GM10266 (cell line): ENCODE data around the gene TADA2A.

ENCODE experiments used
- DNase-seq: peaks from one replicate; pipeline ENCODE4 v3.0.0; 2012; ENCODE audit errors: extremely low spot score
- TF ChIP-seq, protein P1 (sequence below): IDR thresholded peaks from 2 replicates; pipeline ENCODE4 v1.5.1; 2012; ENCODE audit warnings: mild to moderate bottlenecking, low read depth; ENCODE audit not compliant: control insufficient read depth, insufficient read depth; ENCODE audit errors: missing control alignments

TADA2A gene

DNA sequence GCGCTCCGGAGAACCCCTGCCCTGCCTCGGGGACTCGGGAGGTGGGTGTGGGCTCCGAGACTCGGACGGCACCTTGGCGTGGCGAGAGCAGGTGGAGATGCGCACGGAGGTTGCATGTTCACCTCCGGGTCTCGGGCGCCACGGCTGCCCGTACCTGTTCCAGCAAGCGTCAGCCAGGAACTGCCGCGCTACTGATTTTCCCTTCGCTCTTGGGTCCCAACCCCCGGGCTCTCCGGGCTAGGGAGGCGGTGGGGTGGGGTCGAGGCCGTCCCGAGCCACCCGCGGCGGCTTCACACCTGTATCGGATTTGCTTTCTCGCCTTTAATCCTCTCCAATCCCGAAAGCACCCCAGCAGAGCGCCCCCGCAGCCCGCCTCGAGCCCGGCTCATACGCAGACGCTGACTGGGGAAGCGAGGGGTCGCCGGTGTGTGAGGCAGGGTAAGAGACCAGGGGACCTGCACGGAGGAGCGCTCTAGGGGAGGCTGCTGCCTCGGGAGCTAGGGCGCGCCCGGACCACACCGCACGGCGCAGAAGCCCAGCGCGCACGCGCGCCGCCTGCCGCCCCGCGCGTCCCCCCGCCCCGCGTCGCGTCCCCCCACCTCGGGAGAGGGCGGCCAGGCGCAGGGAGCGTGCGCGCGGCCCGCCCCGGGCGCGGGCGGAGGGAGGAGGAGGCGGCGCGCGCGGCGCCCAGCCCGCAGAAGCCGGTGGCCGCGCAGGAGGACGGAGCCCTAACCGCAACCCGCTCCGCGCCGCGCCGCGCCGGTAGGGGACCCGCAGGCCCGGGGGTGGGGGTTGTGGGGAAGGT, 82.7 kb downstream of the TADA2A start, which contains the start of gene DUSP14:
DUSP14 (plus strand) TSS at position 695 of the 805 bp plus-strand sequence. CDS start 22,382 bp downstream, outside the sequence.
- peak; percentile 99 for DNase-seq
- TF ChIP-seq, protein P1, sequence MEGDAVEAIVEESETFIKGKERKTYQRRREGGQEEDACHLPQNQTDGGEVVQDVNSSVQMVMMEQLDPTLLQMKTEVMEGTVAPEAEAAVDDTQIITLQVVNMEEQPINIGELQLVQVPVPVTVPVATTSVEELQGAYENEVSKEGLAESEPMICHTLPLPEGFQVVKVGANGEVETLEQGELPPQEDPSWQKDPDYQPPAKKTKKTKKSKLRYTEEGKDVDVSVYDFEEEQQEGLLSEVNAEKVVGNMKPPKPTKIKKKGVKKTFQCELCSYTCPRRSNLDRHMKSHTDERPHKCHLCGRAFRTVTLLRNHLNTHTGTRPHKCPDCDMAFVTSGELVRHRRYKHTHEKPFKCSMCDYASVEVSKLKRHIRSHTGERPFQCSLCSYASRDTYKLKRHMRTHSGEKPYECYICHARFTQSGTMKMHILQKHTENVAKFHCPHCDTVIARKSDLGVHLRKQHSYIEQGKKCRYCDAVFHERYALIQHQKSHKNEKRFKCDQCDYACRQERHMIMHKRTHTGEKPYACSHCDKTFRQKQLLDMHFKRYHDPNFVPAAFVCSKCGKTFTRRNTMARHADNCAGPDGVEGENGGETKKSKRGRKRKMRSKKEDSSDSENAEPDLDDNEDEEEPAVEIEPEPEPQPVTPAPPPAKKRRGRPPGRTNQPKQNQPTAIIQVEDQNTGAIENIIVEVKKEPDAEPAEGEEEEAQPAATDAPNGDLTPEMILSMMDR, result no peak

DNA sequence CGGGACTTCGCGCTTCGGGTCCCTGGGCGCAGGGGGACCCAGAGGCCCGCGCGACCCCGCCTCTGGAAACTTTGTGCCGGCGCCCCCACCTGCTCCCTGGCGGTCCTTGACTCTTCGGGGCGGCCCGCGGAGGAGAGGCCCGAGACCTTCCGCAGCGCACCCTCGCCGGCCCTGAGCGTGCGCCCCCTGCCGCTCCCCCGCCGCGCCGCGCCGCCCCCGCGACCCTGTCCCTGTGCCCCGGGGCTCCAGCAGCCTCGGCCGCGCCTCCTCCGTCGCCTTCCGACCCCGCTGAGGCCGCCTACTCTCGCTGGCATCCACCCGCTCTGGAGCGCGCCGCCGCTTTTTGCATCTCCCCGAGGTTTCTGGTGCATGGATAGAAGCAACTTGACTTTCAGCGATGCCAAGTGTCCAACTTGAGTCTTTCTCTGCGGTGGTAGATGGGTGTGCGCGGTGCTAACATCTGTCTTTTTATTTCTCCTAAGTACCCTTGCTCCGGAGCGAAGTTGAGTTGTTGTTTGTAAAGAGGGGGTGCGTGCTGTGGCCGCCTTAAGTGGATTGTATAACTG, 83.4 kb downstream of the TADA2A start:
- peak; percentile 84 for DNase-seq
- TF ChIP-seq, protein P1, result peak; percentile 66

DNA sequence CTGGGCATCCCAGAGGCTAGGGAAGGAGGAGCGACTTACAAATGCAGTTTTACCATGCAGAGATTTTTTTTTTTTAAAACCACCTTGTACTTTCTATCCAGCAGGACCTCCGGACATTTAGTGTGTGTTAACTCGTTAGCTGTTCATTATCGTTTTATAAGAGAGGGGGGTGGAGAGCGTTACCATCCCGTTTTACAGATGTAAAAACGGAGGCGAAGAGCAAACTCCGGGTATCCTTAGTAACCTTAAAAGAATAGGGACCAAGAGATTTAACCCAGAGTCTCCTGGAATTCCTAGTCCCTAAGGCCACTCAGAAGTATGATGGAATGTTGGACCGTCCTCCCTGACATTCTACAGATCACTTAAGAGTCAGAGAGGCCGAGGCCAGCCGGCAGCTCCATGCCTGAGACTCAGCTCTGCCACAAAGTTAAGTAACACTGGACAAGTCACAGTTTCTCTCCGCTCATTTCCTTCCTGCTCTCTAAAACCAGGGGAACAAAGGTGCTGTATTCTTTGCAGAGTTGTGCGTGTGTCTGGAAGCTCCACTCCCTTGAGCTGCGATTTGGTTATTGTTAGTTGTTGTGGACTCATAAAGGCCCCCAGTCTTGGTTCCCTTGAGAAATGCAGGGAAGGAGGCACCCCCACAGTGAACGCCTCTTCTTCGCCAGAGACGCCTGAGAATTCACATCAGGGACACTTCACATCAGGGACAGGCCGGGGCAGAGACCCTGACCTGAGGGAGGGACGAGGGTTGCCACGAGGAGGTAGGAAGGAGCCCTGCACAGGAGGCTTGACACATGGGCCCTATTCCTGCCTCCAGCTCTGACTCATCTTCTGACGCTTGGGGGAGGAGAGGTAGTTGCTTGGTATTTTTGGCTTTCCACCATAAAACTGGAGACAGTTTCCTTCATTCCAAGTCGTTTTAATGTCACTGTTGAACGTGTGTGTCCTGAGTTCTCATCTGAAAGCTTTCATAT, 84.2 kb downstream of the TADA2A start:
- TF ChIP-seq, protein P1, result no peak
- DNase-seq, result peak; percentile 61

DNA sequence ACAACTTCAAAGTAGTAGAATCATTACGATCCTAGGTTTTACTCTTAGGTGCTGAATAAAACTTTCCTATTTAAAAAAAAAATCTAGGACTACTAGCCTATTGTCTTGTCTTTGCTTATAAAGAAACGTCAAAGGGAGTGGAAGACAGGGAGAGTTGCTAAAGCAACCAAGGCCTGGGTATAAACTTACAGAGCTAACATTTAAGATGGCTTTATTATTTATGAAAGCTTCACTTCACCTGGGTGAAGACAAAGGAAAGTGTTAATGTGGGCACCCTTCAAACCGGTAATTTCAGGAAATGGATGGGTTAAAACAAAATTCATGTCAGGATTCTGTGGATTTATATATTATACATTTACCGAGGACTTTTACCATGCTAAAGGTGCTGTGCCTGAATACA, 85.5 kb downstream of the TADA2A start:
- no peak for DNase-seq
- TF ChIP-seq, protein P1, result no peak

DNA sequence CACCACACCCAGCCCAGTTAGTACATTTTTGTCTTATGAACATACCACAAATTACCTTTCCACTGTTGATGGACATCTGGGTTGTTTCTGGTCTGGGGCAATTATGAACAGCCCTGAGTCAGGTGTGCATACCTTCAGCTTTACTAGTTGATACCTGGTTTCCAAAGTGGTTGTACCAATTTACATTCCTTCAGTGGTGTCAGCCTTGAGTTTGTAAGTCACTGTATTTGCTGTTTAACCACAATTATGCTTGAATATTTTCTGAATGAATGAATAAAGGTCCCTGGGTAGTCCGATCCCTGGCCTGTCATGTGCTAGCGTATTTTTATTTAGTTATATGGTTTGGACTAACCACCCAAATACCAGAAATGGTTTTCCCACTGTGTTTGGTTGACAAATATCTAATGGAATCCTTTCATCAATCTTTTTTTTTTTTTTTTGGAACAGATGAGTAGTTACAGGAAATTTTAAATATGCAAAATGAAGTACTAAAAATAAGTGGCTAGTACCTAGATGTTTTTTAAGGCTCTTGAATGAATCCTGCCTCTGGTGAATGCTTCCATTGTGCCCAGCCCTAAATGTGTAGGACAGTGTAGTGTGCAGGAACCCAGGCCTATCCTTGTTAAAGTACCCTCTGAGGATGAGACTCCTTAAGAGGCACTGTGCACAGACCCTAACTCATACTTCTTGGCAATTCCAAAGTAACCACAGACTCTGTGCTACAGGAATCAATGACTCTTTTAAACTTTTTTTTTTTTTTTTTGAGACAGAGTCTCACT, 86.8 kb downstream of the TADA2A start:
- TF ChIP-seq, protein P1, result no peak
- no peak for DNase-seq

DNA sequence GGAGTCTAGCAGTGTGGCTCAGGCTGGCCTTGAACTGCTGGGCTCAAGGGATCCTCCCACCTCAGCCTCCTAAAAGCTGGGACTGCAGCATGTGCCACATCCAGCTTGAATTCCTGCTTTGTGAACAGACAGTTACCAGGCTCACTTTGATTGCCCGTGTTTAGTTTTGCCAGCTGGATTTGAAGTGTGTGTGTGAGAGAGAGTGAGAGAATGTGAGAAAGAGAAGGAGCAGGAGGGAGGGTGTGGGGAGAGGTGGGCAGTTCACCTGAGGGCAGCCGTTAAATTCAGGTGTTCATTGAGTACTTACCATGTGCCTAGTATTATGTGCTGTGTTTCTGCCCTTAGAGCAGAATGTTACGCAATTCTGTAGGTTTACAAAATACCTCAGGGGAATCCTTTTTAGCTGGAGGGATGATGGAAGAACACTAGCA, 87.7 kb downstream of the TADA2A start:
- DNase-seq, result no peak
- TF ChIP-seq, protein P1, result no peak
